Astrocyte of the cerebellum (primary cell): ENCODE data around the gene ITGAD.

ENCODE experiments used
- DNase-seq: peaks from one replicate; pipeline ENCODE4 v3.0.0-alpha.2; 2011; ENCODE audit warnings: low read depth
- H3K4me3 ChIP-seq: 2 replicates; pipeline ENCODE4 v1.5.1; 2011; ENCODE audit warnings: mild to moderate bottlenecking, low read depth, low read length, moderate library complexity
- CTCF ChIP-seq: IDR thresholded peaks from 2 replicates; pipeline ENCODE4 v1.5.1; 2012; ENCODE audit warnings: low read length, low read depth, moderate library complexity, mild to moderate bottlenecking; ENCODE audit errors: missing control alignments
- in situ Hi-C: cut with HindIII; loops from 2 replicates; pipeline ENCODE4 v1.10.0; 2017; ENCODE audit warnings: low sequenced_read_pairs

ITGAD gene

GRCh38 chr16:31393056-31393455 lies at the start of gene ITGAD:
ITGAD (plus strand) TSS chr16:31393335; CDS start chr16:31393361, 26 bp downstream.
- in situ Hi-C loops, result no loop called here
- TF ChIP-seq CTCF, result no peak
- DNase-seq, result no peak
- no peak within 1 kb of the TSS for H3K4me3 ChIP-seq

DNA sequence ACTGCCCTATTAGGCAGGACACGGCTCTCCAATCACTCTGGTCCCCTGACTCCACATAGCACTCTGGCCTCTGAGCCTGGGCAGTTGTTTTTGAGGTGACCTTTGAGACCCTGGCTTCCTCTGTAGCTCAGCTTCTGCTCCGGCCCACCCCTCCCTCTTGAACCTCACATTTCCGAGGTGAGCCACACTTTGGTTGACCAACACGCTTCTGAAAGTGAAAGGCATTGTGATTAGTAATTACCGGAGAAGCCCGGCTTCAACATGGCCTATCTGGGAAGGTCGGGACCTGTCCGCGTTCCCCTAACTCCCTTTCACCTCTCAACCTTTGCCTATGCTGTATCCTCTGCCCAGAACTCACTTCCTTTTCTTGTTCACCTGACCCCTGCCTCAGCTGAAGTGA lies 48.4 kb upstream of the ITGAD start:
- DNase-seq, result no peak
- no peak overlapping the region for H3K4me3 ChIP-seq
- in situ Hi-C loops, result no loop called here
- TF ChIP-seq CTCF, result no peak

DNA sequence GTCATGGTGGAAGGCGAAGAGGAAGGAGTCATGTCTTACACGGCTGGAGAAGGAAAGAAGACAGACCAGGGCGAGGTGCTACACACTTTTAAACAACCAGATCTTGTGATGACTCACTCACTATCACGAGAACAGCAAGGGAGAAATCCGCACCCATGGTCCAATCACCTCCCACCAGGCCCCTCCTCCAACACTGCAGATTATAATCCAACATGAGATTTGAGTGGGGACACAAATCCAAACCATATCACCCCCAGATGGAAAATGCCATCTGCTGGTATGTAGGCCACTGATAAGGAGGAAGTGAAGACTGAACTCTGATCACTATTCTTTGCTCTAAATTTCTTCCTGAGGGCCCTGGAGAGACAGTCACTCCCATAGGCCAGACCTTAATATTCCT lies 45.7 kb upstream of the ITGAD start:
- in situ Hi-C loops, result no loop called here
- no peak for DNase-seq

DNA sequence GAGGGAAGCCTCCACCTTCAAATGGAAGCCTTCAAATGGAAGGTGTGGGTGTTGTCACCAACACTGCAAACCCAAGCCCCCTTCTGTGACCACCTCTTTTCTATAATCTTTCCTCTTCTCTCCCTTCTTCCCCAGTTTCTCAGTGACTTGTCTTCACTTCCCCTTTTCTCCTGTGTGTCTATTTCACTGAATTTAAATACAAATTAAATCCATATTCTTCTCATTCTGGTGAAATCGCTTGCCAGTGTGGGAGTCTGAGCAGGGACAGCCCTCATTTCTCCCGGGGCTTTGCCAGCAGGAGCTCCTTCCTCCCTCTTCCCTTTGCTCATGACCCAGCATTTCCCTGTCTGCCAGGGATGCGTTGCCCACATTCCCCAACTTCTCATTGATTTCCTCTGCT lies 44.6 kb upstream of the ITGAD start:
- in situ Hi-C loops, result no loop called here
- DNase-seq, result no peak
- H3K4me3 ChIP-seq, result no peak overlapping the region
- TF ChIP-seq CTCF, result no peak

More for the DNA sequence above, 45.7 kb upstream of the ITGAD start:
- no peak for TF ChIP-seq CTCF
- no peak overlapping the region for H3K4me3 ChIP-seq

- TF ChIP-seq CTCF, result no peak
- no peak overlapping the region for H3K4me3 ChIP-seq
- no peak for DNase-seq
- in situ Hi-C loops, result no loop called here
Observed at GRCh38 chr16:31350275-31351005, 42.7 kb upstream of the ITGAD start.

DNA sequence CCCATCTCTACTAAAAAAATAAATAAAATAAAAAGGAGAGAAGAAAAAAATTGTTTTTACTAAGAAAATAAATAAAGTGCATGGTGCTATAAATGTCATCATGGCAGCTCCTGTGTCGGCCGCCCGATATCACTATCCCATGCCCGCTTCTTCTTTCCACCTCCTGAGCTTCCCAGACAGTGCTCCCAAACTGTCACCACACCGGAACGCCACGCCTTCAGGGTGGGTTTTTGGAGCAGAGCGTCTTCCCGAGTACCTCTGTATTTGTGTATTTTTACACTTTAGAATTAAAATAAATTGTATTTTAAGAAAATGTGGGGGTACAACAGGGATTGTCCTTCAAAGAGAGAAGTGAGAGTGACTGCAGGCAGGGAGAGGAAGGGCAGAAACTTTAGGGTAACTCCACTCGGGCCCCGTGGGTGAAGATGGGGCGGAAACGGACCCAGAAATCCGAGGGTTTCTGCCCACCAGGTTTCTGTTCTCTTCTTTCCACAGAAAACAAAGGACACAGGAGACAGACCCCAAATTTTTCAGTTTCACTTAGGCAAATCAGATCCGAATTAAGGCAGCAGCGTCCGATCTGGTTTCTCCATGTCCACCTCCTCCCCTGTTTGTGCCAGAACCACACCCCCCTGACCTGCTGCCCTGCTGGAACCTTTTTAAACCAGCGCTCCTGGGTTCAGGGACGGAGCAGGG lies 41.7 kb upstream of the ITGAD start:
- no peak for DNase-seq

More for the DNA sequence above, 41.7 kb upstream of the ITGAD start:
- in situ Hi-C loops, result no loop called here
- TF ChIP-seq CTCF, result no peak
- no peak overlapping the region for H3K4me3 ChIP-seq
